HG03521 (cell line): Measurements from ENCODE around the gene ACAA1.
"Not testable (repeated sequence)": the region's sequence is repeated elsewhere in the genome, so short reads cannot be mapped to it uniquely, and the experiment has no call there.

ENCODE experiments used
- ATAC-seq: cut with Tn5 transposase; IDR thresholded peaks from one replicate; pipeline ENCODE4 v1.9.1; 2021; ENCODE audit warnings: mild to moderate bottlenecking, moderate library complexity; ENCODE audit not compliant: unreplicated experiment

The ACAA1 gene

GRCh38 chr3:38084334-38085310, 52.3 kb downstream of the ACAA1 start:
- no peak for ATAC-seq

GRCh38 chr3:38083871-38084333, 53.0 kb downstream of the ACAA1 start:
- no peak for ATAC-seq

GRCh38 chr3:38083254-38083653, 53.7 kb downstream of the ACAA1 start:
- not testable (repeated sequence) for ATAC-seq

GRCh38 chr3:38082296-38082695, 54.6 kb downstream of the ACAA1 start:
- ATAC-seq, result not testable (repeated sequence)

- not testable (repeated sequence) for ATAC-seq
These were observed 59.9 kb downstream of the ACAA1 start for GRCh38 chr3:38077073-38077472.
